WTC11 (cell line): ENCODE data around the gene GARIN3. TPM values are rescaled to one million over a fixed set of nuclear protein-coding genes. Genes with fewer than 3 reads are reported as not detected.

ENCODE experiments used
- ATAC-seq: fragments of 200-7000 bp; cut with Tn5 transposase; 2 replicates; pipeline ENCODE4 v1.10.0; 2021; ENCODE audit warnings: mild to moderate bottlenecking, moderate library complexity
- CTCF ChIA-PET: fragments of 300-600 bp; sonication (Branson Sonifier 250); formaldehyde crosslinking; loops from one replicate; lab custom pipeline; 2021; ENCODE audit warnings: antibody characterized with exemption; lab: Charles Lee
- POLR2A ChIA-PET: fragments of 350-600 bp; sonication (Branson Sonifier 250); formaldehyde crosslinking; loops from one replicate; lab custom pipeline; 2021; ENCODE audit warnings: antibody characterized with exemption; lab: Charles Lee
- DNase-seq: peaks from one replicate; pipeline ENCODE4 v3.0.0; 2021; ENCODE audit warnings: low spot score
- H3K27ac Mint-ChIP-seq: 2 replicates; pipeline ENCODE4 v1.8.0; 2021; ENCODE audit warnings: mixed read lengths
- H3K27me3 Mint-ChIP-seq: 2 replicates; pipeline ENCODE4 v1.8.0; 2021; ENCODE audit warnings: low read depth, mild to moderate bottlenecking, moderate library complexity, mixed read lengths
- H3K36me3 Mint-ChIP-seq: 2 replicates; pipeline ENCODE4 v1.8.0; 2021; ENCODE audit warnings: mixed read lengths
- H3K4me1 Mint-ChIP-seq: 2 replicates; pipeline ENCODE4 v1.8.0; 2022; ENCODE audit warnings: mixed read lengths
- H3K4me3 Mint-ChIP-seq: 2 replicates; pipeline ENCODE4 v1.8.0; 2021; ENCODE audit warnings: mild to moderate bottlenecking, moderate library complexity, mixed read lengths
- H3K9me3 Mint-ChIP-seq: 2 replicates; pipeline ENCODE4 v1.8.0; 2021; ENCODE audit warnings: mixed read lengths
- AR ChIP-seq: fragments of 250-450 bp; sonication (Bioruptor Pico); IDR thresholded peaks from 2 replicates; pipeline ENCODE4 v1.9.0; 2021; ENCODE audit warnings: mild to moderate bottlenecking
- CBFB ChIP-seq: sonication (generic); formaldehyde crosslinking; IDR thresholded peaks from 2 replicates; pipeline ENCODE4 v1.8.1; 2022; ENCODE audit warnings: mild to moderate bottlenecking, low read depth, missing genetic modification reagents
- E2F5 ChIP-seq: sonication (generic); formaldehyde crosslinking; IDR thresholded peaks from 2 replicates; pipeline ENCODE4 v1.8.1; 2022; ENCODE audit warnings: mild to moderate bottlenecking, moderate library complexity, missing genetic modification reagents
- FOXP1 ChIP-seq: sonication (generic); formaldehyde crosslinking; IDR thresholded peaks from 2 replicates; pipeline ENCODE4 v1.8.0; 2022; ENCODE audit warnings: missing genetic modification reagents, mild to moderate bottlenecking, moderate library complexity, borderline replicate concordance
- FOXP4 ChIP-seq: sonication (generic); formaldehyde crosslinking; IDR thresholded peaks from 2 replicates; pipeline ENCODE4 v1.8.0; 2022; ENCODE audit warnings: mild to moderate bottlenecking, missing genetic modification reagents
- GRHL2 ChIP-seq: fragments of 250-450 bp; sonication (Bioruptor Pico); IDR thresholded peaks from 2 replicates; pipeline ENCODE4 v1.8.0; 2022; ENCODE audit warnings: mild to moderate bottlenecking, moderate library complexity; ENCODE audit not compliant: insufficient replicate concordance, severe bottlenecking
- IRF1 ChIP-seq: sonication (generic); formaldehyde crosslinking; IDR thresholded peaks from 2 replicates; pipeline ENCODE4 v1.8.0; 2023; ENCODE audit warnings: missing genetic modification reagents
- JAZF1 ChIP-seq: fragments of 250-450 bp; sonication (Bioruptor Pico); IDR thresholded peaks from 2 replicates; pipeline ENCODE4 v1.9.0; 2021; ENCODE audit warnings: moderate library complexity, mild to moderate bottlenecking, inconsistent platforms
- JUN ChIP-seq: sonication (generic); formaldehyde crosslinking; IDR thresholded peaks from 2 replicates; pipeline ENCODE4 v1.8.0; 2023; ENCODE audit warnings: mild to moderate bottlenecking, missing genetic modification reagents
- KAT7 ChIP-seq: sonication (generic); formaldehyde crosslinking; IDR thresholded peaks from 2 replicates; pipeline ENCODE4 v1.8.1; 2023; ENCODE audit warnings: missing genetic modification reagents, mild to moderate bottlenecking, borderline replicate concordance
- NR3C1 ChIP-seq: sonication (generic); formaldehyde crosslinking; conservative IDR thresholded peaks from 2 replicates; pipeline ENCODE4 v1.8.1; 2023; ENCODE audit warnings: low read depth, mild to moderate bottlenecking, missing genetic modification reagents
- PREB ChIP-seq: sonication (generic); formaldehyde crosslinking; IDR thresholded peaks from 2 replicates; pipeline ENCODE4 v1.8.1; 2022; ENCODE audit warnings: mild to moderate bottlenecking, missing genetic modification reagents, moderate library complexity, borderline replicate concordance
- PRRX2 ChIP-seq: fragments of 250-450 bp; sonication (Bioruptor Pico); IDR thresholded peaks from 2 replicates; pipeline ENCODE4 v1.8.0; 2021; ENCODE audit warnings: mild to moderate bottlenecking
- TCF7 ChIP-seq: sonication (generic); formaldehyde crosslinking; IDR thresholded peaks from 2 replicates; pipeline ENCODE4 v1.8.0; 2022; ENCODE audit warnings: mild to moderate bottlenecking, low read depth, missing genetic modification reagents, moderate library complexity
- USF1 ChIP-seq: sonication (generic); formaldehyde crosslinking; IDR thresholded peaks from 2 replicates; pipeline ENCODE4 v1.8.0; 2022; ENCODE audit warnings: mild to moderate bottlenecking, missing genetic modification reagents
- USF2 ChIP-seq: sonication (generic); formaldehyde crosslinking; IDR thresholded peaks from 2 replicates; pipeline ENCODE4 v1.8.1; 2023; ENCODE audit warnings: mild to moderate bottlenecking, missing genetic modification reagents, moderate library complexity
- ZNF232 ChIP-seq: sonication (generic); formaldehyde crosslinking; IDR thresholded peaks from 2 replicates; pipeline ENCODE4 v1.8.0; 2022; ENCODE audit warnings: mild to moderate bottlenecking, missing genetic modification reagents
- ZNF317 ChIP-seq: sonication (generic); formaldehyde crosslinking; IDR thresholded peaks from 2 replicates; pipeline ENCODE4 v1.8.1; 2023; ENCODE audit warnings: low read depth, mild to moderate bottlenecking, moderate library complexity, missing genetic modification reagents, borderline replicate concordance
- ZNF416 ChIP-seq: fragments of 250-450 bp; sonication (Bioruptor Pico); IDR thresholded peaks from 2 replicates; pipeline ENCODE4 v1.9.0; 2021; ENCODE audit warnings: mild to moderate bottlenecking, inconsistent platforms
- total RNA-seq: library from RNA; stranded (reverse); gene quantifications from 3 replicates; pipeline ENCODE4 v1.2.3, GENCODE V29; 2021

The GARIN3 gene
- total RNA-seq, 1 experiment from 2014 or later, result not detected

- CTCF ChIA-PET, result no interaction called here
- Mint-ChIP-seq H3K36me3 (no peaks in the 10 kb centered on the region), H3K27me3 (peaks cover 5% of the 10 kb centered on the region)
Measured at GRCh38 chr5:157196045-157196444, 30.0 kb upstream of the GARIN3 start.

GRCh38 chr5:157193699-157194424 lies 27.8 kb upstream of the GARIN3 start:
- Mint-ChIP-seq H3K36me3 (no peaks in the 10 kb centered on the region), H3K27ac (no peak overlapping the region), H3K4me1 (no peaks in the 10 kb centered on the region), H3K27me3 (peaks cover 16% of the 10 kb centered on the region), H3K9me3 (no peaks in the 10 kb centered on the region), H3K4me3 (no peak overlapping the region)
- ATAC-seq, result no peak
- ChIA-PET CTCF (no interaction called here), POLR2A (no interaction called here)
- TF ChIP-seq KAT7 (CRISPR knock-in tag) (no peak), GRHL2 (no peak), JUN (CRISPR knock-in tag) (no peak), PREB (CRISPR knock-in tag) (no peak)
- DNase-seq, result no peak

More at GRCh38 chr5:157196045-157196444, 30.0 kb upstream of the GARIN3 start:
- Mint-ChIP-seq H3K4me1 (no peaks in the 10 kb centered on the region), H3K9me3 (no peaks in the 10 kb centered on the region), H3K4me3 (no peak overlapping the region), H3K27ac (no peak overlapping the region)
- DNase-seq (no peak), ATAC-seq (no peak)
- TF ChIP-seq ZNF232 (CRISPR knock-in tag) (no peak), USF2 (no peak), PRRX2 (CRISPR knock-in tag) (no peak), KAT7 (CRISPR knock-in tag) (no peak), CBFB (CRISPR knock-in tag) (no peak), JAZF1 (CRISPR knock-in tag) (no peak), FOXP1 (CRISPR knock-in tag) (no peak), NR3C1 (CRISPR knock-in tag) (no peak), ZNF317 (no peak), FOXP4 (CRISPR knock-in tag) (no peak), AR (no peak)
- POLR2A ChIA-PET, result no interaction called here

- 0 out of 2 replicates have a peak, but pooled peaks cover 1% of the 10 kb centered on the region for H3K9me3 Mint-ChIP-seq
- DNase-seq (no peak), ATAC-seq (no peak)
- no peaks in the 10 kb centered on the region for H3K4me1 Mint-ChIP-seq
- no peak overlapping the region for H3K27ac Mint-ChIP-seq
- no peaks in the 10 kb centered on the region for H3K36me3 Mint-ChIP-seq
- CTCF ChIA-PET, result no interaction called here
- POLR2A ChIA-PET, result no interaction called here
- H3K27me3 Mint-ChIP-seq, result peaks cover 59% of the 10 kb centered on the region
- no peak overlapping the region for H3K4me3 Mint-ChIP-seq
- TF ChIP-seq ZNF416 (CRISPR knock-in tag) (no peak), PRRX2 (CRISPR knock-in tag) (no peak), TCF7 (CRISPR knock-in tag) (no peak), FOXP4 (CRISPR knock-in tag) (no peak), E2F5 (no peak), IRF1 (CRISPR knock-in tag) (no peak), USF1 (no peak)
Measured at GRCh38 chr5:157189223-157189622, 23.2 kb upstream of the GARIN3 start.
